IMR-90 (cell line): ENCODE data around the gene LUC7L. TPM values are rescaled to one million over a fixed set of nuclear protein-coding genes. Genes with fewer than 3 reads are reported as not detected.

Experiments used
- ATAC-seq: fragments of 200-7000 bp; cut with Tn5 transposase; 2 replicates; pipeline ENCODE4 v1.9.1; 2020; ENCODE audit warnings: low read depth, mild to moderate bottlenecking, moderate library complexity
- BruUV-seq: library from RNA; stranded (reverse); fragments of 400-500 nt; replicated peaks from 2 replicates; lab custom pipeline; 2021; lab: Mats Ljungman, UMichigan
- CTCF ChIA-PET: fragments of 300-600 bp; formaldehyde crosslinking; extraction: SDS; loops from one replicate; lab custom pipeline; 2021; ENCODE audit warnings: antibody characterized with exemption; lab: Yijun Ruan, JAX
- POLR2A ChIA-PET: fragments of 300-600 bp; sonication (Branson Sonifier 250); formaldehyde crosslinking; loops from one replicate; lab custom pipeline; 2022; ENCODE audit warnings: antibody characterized with exemption; ENCODE audit not compliant: unreplicated experiment; lab: Charles Lee
- DNase-seq: peaks from one replicate; pipeline ENCODE4 v3.0.0; 2013
- H2AFZ ChIP-seq: replicated peaks from 2 replicates; pipeline ENCODE3; 2013; ENCODE audit warnings: low read length, mild to moderate bottlenecking; ENCODE audit not compliant: poor library complexity
- H2AK5ac ChIP-seq: 2 replicates; pipeline ENCODE4 v1.6.1; 2013; ENCODE audit warnings: low read depth, low read length, inconsistent platforms
- H2AK9ac ChIP-seq: replicated peaks from 2 replicates; pipeline ENCODE3; 2013; ENCODE audit warnings: mild to moderate bottlenecking, low read depth, low read length, moderate library complexity; ENCODE audit not compliant: poor library complexity
- H2BK120ac ChIP-seq: 2 replicates; pipeline ENCODE4 v1.6.1; 2013; ENCODE audit warnings: low read depth, low read length, inconsistent platforms
- H2BK15ac ChIP-seq: 3 replicates; pipeline ENCODE4 v1.6.1; 2013; ENCODE audit warnings: low read depth, low read length, inconsistent platforms
- H2BK20ac ChIP-seq: 2 replicates; pipeline ENCODE4 v1.6.1; 2013; ENCODE audit warnings: low read depth, mild to moderate bottlenecking, inconsistent platforms, low read length, moderate library complexity
- H2BK5ac ChIP-seq: 2 replicates; pipeline ENCODE4 v1.6.1; 2013; ENCODE audit warnings: mild to moderate bottlenecking, low read depth, low read length, inconsistent platforms; ENCODE audit not compliant: poor library complexity, severe bottlenecking
- H3K14ac ChIP-seq: replicated peaks from 2 replicates; pipeline ENCODE4 v1.6.1; 2013; ENCODE audit warnings: low read depth, low read length, inconsistent platforms
- H3K18ac ChIP-seq: 2 replicates; pipeline ENCODE4 v1.6.1; 2013; ENCODE audit warnings: low read depth, low read length, control low read depth
- H3K23ac ChIP-seq: 2 replicates; pipeline ENCODE4 v1.6.1; 2013; ENCODE audit warnings: low read depth, low read length, inconsistent platforms
- H3K27ac ChIP-seq: 2 replicates; pipeline ENCODE4 v1.5.1; 2013; ENCODE audit warnings: mild to moderate bottlenecking, control low read depth, low read length; ENCODE audit not compliant: insufficient read depth
- H3K27me3 ChIP-seq: 2 replicates; pipeline ENCODE4 v1.6.1; 2013; ENCODE audit warnings: low read length; ENCODE audit not compliant: control insufficient read depth, insufficient read depth
- H3K36me3 ChIP-seq: 2 replicates; pipeline ENCODE4 v1.6.1; 2013; ENCODE audit warnings: low read length, mixed read lengths; ENCODE audit not compliant: control insufficient read depth, insufficient read depth
- H3K4ac ChIP-seq: 2 replicates; pipeline ENCODE4 v1.6.1; 2013; ENCODE audit warnings: low read depth, low read length, inconsistent platforms
- H3K4me1 ChIP-seq: 2 replicates; pipeline ENCODE4 v1.6.1; 2013; ENCODE audit warnings: low read length, mixed read lengths; ENCODE audit not compliant: control insufficient read depth, insufficient read depth
- H3K4me2 ChIP-seq: 2 replicates; pipeline ENCODE4 v1.6.1; 2013; ENCODE audit warnings: low read depth, mild to moderate bottlenecking, control low read depth, low read length, moderate library complexity
- H3K4me3 ChIP-seq: 2 replicates; pipeline ENCODE4 v1.5.1; 2013; ENCODE audit warnings: low read depth, mild to moderate bottlenecking, control low read depth, low read length, moderate library complexity; ENCODE audit not compliant: insufficient read depth
- H3K56ac ChIP-seq: 2 replicates; pipeline ENCODE4 v1.6.1; 2013; ENCODE audit warnings: low read length, inconsistent platforms; ENCODE audit not compliant: insufficient read depth; ENCODE audit errors: extremely low read depth
- H3K79me1 ChIP-seq, 2 experiments: 2 replicates each; pipeline ENCODE4 v1.6.1; 2013; ENCODE audit warnings: low read length in 2 of 2, inconsistent platforms in 1 of 2, low read depth in 1 of 2
- H3K9ac ChIP-seq: 2 replicates; pipeline ENCODE4 v1.6.1; 2013; ENCODE audit warnings: low read depth, low read length, control low read depth
- H3K9me1 ChIP-seq: 2 replicates; pipeline ENCODE4 v1.6.1; 2013; ENCODE audit warnings: low read length, inconsistent platforms; ENCODE audit not compliant: insufficient read depth
- H3K9me3 ChIP-seq: 2 replicates; pipeline ENCODE4 v1.6.1; 2013; ENCODE audit warnings: low read length; ENCODE audit not compliant: control insufficient read depth, insufficient read depth
- H4K20me1 ChIP-seq: 2 replicates; pipeline ENCODE4 v1.6.1; 2013; ENCODE audit warnings: low read length, inconsistent platforms; ENCODE audit not compliant: insufficient read depth
- H4K5ac ChIP-seq: 2 replicates; pipeline ENCODE4 v1.6.1; 2013; ENCODE audit warnings: mild to moderate bottlenecking, low read depth, low read length, control low read depth
- H4K8ac ChIP-seq, 2 experiments: 2 replicates each; pipeline ENCODE4 v1.6.1; 2013; ENCODE audit warnings: low read depth in 2 of 2, low read length in 2 of 2, control low read depth in 1 of 2, inconsistent platforms in 1 of 2
- H4K91ac ChIP-seq: 2 replicates; pipeline ENCODE4 v1.6.1; 2013; ENCODE audit warnings: low read depth, low read length, inconsistent platforms; ENCODE audit not compliant: insufficient read depth
- BHLHE40 ChIP-seq: fragments of 150-350 bp; IDR thresholded peaks from 2 replicates; pipeline ENCODE4 v1.6.1; 2016; ENCODE audit warnings: mild to moderate bottlenecking, low read depth, low read length
- WGBS, 2 experiments: methylation state at CpG; one replicate each; pipeline versions ENCODE4 v1.1.5 to v1.1.7; 2013; ENCODE audit warnings: missing lambda C conversion rate in 2 of 2; ENCODE audit not compliant: insufficient read length in 1 of 2; ENCODE audit errors: extremely low coverage in 2 of 2; 5-methylcytosine and 5-hydroxymethylcytosine counted together
- dilution Hi-C: fragments of 300-500 bp; cut with HindIII; formaldehyde crosslinking; loops from one replicate; pipeline ENCODE4 v1.14.3; 2018; ENCODE audit warnings: low sequenced_read_pairs; ENCODE audit not compliant: unreplicated experiment
- in situ Hi-C: fragments of 300-500 bp; cut with MboI; formaldehyde crosslinking; loops from 3 replicates; pipeline ENCODE4 v1.14.3; 2019; ENCODE audit warnings: low sequenced_read_pairs, inconsistent platforms, mixed read lengths
- intact Hi-C: fragments of 100-400 bp; cut with micrococcal nuclease; formaldehyde crosslinking; loops from 2 replicates; pipeline ENCODE4 v1.10.0; 2022
- polyA plus RNA-seq, 3 experiments: library from polyadenylated mRNA; depleted of rRNA; stranded (reverse); fragments of >200 nt; gene quantifications; 2 replicates each; pipeline ENCODE4 v1.2.3, GENCODE V29; 2012; ENCODE audit warnings: low replicate concordance in 1 of 3
- total RNA-seq: library from RNA; depleted of rRNA; stranded (reverse); fragments of >200 nt; gene quantifications from 2 replicates; pipeline ENCODE4 v1.2.3, GENCODE V29; 2012
- TF ChIP-seq, protein P1 (sequence below): conservative IDR thresholded peaks from 2 replicates; pipeline ENCODE4 v1.5.1; 2012; ENCODE audit warnings: mild to moderate bottlenecking, low read depth, low read length, improper control_type of control experiment

Gene LUC7L
- total and polyA plus RNA-seq, 2 of the 4 experiments (the other 2 are of a cell fraction) = 21.5 to 55.6 TPM

DNA sequence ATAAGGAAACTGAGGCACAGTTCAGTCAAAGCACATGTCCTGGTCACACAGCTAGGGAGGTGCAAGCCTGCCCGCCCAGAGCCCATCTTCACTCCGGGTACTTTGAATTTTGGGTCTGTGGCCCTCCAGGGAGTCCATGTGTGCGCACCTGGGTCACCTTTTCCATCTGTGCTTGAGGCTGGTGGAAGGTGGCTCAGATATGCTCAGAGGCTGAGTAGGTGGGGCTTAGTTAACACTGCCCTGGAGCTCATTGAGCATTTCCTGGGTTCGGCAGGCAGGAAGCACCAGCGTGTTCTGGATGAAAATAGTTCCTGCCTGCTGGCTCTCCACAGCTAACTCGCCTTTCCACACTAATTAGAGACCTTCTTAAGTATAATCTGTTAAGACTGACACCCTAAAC lies 24.6 kb upstream of the LUC7L start:
- Histone ChIP-seq H3K4ac (no peak overlapping the region), H3K56ac (no peak overlapping the region), H3K18ac (no peak overlapping the region), H4K20me1 (peaks cover 3% of the 10 kb centered on the region; the same call in 1 of the 2 replicates), H2AFZ (peak overlapping the region; percentile 43), H2AK9ac (peak overlapping the region; percentile 70), H2BK15ac (no peak overlapping the region), H4K91ac (no peak overlapping the region), H4K8ac (no peak overlapping the region), H3K27ac (no peak overlapping the region), H3K27me3 (no peaks in the 10 kb centered on the region), H3K36me3 (peaks cover 27% of the 10 kb centered on the region), H3K9me3 (no peaks in the 10 kb centered on the region), H3K14ac (no peak overlapping the region), H4K5ac (no peak overlapping the region), H2BK20ac (no peak overlapping the region), H2BK120ac (no peak overlapping the region), H2BK5ac (no peak overlapping the region), H3K4me3 (no peak overlapping the region), H3K4me2 (no peak overlapping the region), H3K9ac (no peak overlapping the region), H3K23ac (no peak overlapping the region), H3K4me1 (no peaks in the 10 kb centered on the region), H2AK5ac (no peak overlapping the region), H3K9me1 (0 out of 2 replicates have a peak, but pooled peaks cover 6% of the 10 kb centered on the region), H3K79me1 (no peaks in the 10 kb centered on the region)
- ATAC-seq = no peak
- DNase-seq = no peak
- ChIA-PET POLR2A (no interaction called here), CTCF (no interaction called here)
- in situ Hi-C loops = no loop called here
- 80% methylated on average over 1 of the region's 6 CpGs; no CpG with 5 or more reads in 1 of the 2 experiments for WGBS, 2 experiments
- BruUV-seq = no TSS peak
- TF ChIP-seq, protein P1, sequence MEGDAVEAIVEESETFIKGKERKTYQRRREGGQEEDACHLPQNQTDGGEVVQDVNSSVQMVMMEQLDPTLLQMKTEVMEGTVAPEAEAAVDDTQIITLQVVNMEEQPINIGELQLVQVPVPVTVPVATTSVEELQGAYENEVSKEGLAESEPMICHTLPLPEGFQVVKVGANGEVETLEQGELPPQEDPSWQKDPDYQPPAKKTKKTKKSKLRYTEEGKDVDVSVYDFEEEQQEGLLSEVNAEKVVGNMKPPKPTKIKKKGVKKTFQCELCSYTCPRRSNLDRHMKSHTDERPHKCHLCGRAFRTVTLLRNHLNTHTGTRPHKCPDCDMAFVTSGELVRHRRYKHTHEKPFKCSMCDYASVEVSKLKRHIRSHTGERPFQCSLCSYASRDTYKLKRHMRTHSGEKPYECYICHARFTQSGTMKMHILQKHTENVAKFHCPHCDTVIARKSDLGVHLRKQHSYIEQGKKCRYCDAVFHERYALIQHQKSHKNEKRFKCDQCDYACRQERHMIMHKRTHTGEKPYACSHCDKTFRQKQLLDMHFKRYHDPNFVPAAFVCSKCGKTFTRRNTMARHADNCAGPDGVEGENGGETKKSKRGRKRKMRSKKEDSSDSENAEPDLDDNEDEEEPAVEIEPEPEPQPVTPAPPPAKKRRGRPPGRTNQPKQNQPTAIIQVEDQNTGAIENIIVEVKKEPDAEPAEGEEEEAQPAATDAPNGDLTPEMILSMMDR = no peak
- no peak for TF ChIP-seq BHLHE40
- intact Hi-C loops = no loop called here
- dilution Hi-C loops = no loop called here
